ENCODE data around the gene CNTNAP2. TPM values are rescaled to one million over a fixed set of nuclear protein-coding genes. Genes with fewer than 3 reads are reported as not detected.

The CNTNAP2 gene
- total and polyA plus RNA-seq, 8 donors = 0.19 to 18.2 (median 0.56) TPM

GRCh38 chr7:146956321-146956720, 839.7 kb downstream of the CNTNAP2 start:
- Histone ChIP-seq H3K4me3 (no peak overlapping the region), H3K9me3 (peaks cover 0 to 3% (median 0%) of the 10 kb centered on the region in 4 donors), H3K27ac (no peak overlapping the region), H3K4me1 (no peaks in the 10 kb centered on the region), H3K36me3 (no peaks in the 10 kb centered on the region), H3K27me3 (no peaks in the 10 kb centered on the region)
- peak in 1 of 2 donors; percentile 29 for DNase-seq
- TF ChIP-seq EP300 (IDR thresholded peaks at IDR 0.05) (no peak), POLR2A (IDR thresholded peaks at IDR 0.05) (no peak), POLR2AphosphoS5 (IDR thresholded peaks at IDR 0.05) (no peak), CTCF (IDR thresholded peaks at IDR 0.05) (no peak)
- intact Hi-C loops (cut with DNase I; ENCODE audit: low total_unique reads) = no loop called here

GRCh38 chr7:146956853-146957252, 840.3 kb downstream of the CNTNAP2 start:
- 68 to 81% (median 73%) methylated on average over 3 of the region's 3 CpGs for WGBS, 5 donors
- Histone ChIP-seq H3K9me3 (no peaks in the 10 kb centered on the region), H3K27me3 (no peaks in the 10 kb centered on the region), H3K27ac (no peak overlapping the region), H3K36me3 (no peaks in the 10 kb centered on the region), H3K4me3 (no peak overlapping the region), H3K4me1 (no peaks in the 10 kb centered on the region)
- no peak for TF ChIP-seq EP300 (IDR thresholded peaks at IDR 0.05)
- no peak for TF ChIP-seq CTCF (IDR thresholded peaks at IDR 0.05)
- no peak for TF ChIP-seq POLR2A (IDR thresholded peaks at IDR 0.05)
- TF ChIP-seq POLR2AphosphoS5 (IDR thresholded peaks at IDR 0.05) = no peak
- DNase-seq = no peak
- intact Hi-C loops (cut with DNase I; ENCODE audit: low total_unique reads) = no loop called here

GRCh38 chr7:146960773-146961391, 844.3 kb downstream of the CNTNAP2 start:
- intact Hi-C loops (cut with DNase I; ENCODE audit: low total_unique reads) = no loop called here
- H3K27me3 ChIP-seq = no peaks in the 10 kb centered on the region
- DNase-seq = peak in 1 of 2 donors; percentile 9

GRCh38 chr7:146961617-146962016, 845.0 kb downstream of the CNTNAP2 start:
- H3K4me1 ChIP-seq = no peaks in the 10 kb centered on the region
- H3K27ac ChIP-seq = no peak overlapping the region
- TF ChIP-seq EP300 (IDR thresholded peaks at IDR 0.05) = no peak
- no peak for TF ChIP-seq CTCF (IDR thresholded peaks at IDR 0.05)
- no peak for TF ChIP-seq POLR2A (IDR thresholded peaks at IDR 0.05)
- no peak for TF ChIP-seq POLR2AphosphoS5 (IDR thresholded peaks at IDR 0.05)
- H3K27me3 ChIP-seq = no peaks in the 10 kb centered on the region
- intact Hi-C loops (cut with DNase I; ENCODE audit: low total_unique reads) = no loop called here
- WGBS, 5 donors = 76 to 87% (median 83%) methylated on average over 4 of the region's 4 CpGs
- no peaks in the 10 kb centered on the region for H3K9me3 ChIP-seq
- DNase-seq = peak in 1 of 2 donors; percentile 20
- H3K36me3 ChIP-seq = no peaks in the 10 kb centered on the region
- H3K4me3 ChIP-seq = no peak overlapping the region

More at GRCh38 chr7:146960773-146961391, 844.3 kb downstream of the CNTNAP2 start:
- no peak overlapping the region for H3K4me3 ChIP-seq
- no peaks in the 10 kb centered on the region for H3K9me3 ChIP-seq
- no peak overlapping the region for H3K27ac ChIP-seq
- 59 to 67% (median 63%) methylated on average over 5 of the region's 5 CpGs for WGBS, 5 donors
- TF ChIP-seq CTCF (IDR thresholded peaks at IDR 0.05) (no peak), EP300 (IDR thresholded peaks at IDR 0.05) (no peak), POLR2AphosphoS5 (IDR thresholded peaks at IDR 0.05) (no peak), POLR2A (IDR thresholded peaks at IDR 0.05) (no peak)
- no peaks in the 10 kb centered on the region for H3K4me1 ChIP-seq
- no peaks in the 10 kb centered on the region for H3K36me3 ChIP-seq

All from stomach (tissue), 9 donors.